CD4-positive, alpha-beta memory T cell (primary cell): ENCODE results near the gene CRY2. TPM values are rescaled to one million over a fixed set of nuclear protein-coding genes. Genes with fewer than 3 reads are reported as not detected.

ENCODE experiments used
- CTCF ChIA-PET: fragments of 350-600 bp; sonication (Branson Sonifier 250); formaldehyde crosslinking; loops from one replicate; lab custom pipeline; 2021; ENCODE audit warnings: inconsistent platforms; ENCODE audit not compliant: partially characterized antibody; lab: Charles Lee
- POLR2A ChIA-PET: fragments of 350-600 bp; sonication (Branson Sonifier 250); formaldehyde crosslinking; loops from one replicate; lab custom pipeline; 2021; ENCODE audit not compliant: partially characterized antibody; lab: Charles Lee
- DNase-seq, 5 donors: peaks; one replicate each; pipeline versions ENCODE4 v3.0.0 to v3.0.0-alpha.2; 2020 to 2022; ENCODE audit warnings: mixed read lengths in 1 of 5
- H3K27ac ChIP-seq: one replicate; pipeline ENCODE4 v1.7.0; 2013; ENCODE audit warnings: low read depth, low read length
- H3K27me3 ChIP-seq: 2 replicates; pipeline ENCODE4 v1.7.0; 2013; ENCODE audit warnings: mild to moderate bottlenecking, low read length, moderate library complexity; ENCODE audit not compliant: insufficient read depth
- H3K36me3 ChIP-seq: 2 replicates; pipeline ENCODE4 v1.7.0; 2013; ENCODE audit warnings: mild to moderate bottlenecking, low read length, moderate library complexity; ENCODE audit not compliant: insufficient read depth
- H3K4me1 ChIP-seq: 2 replicates; pipeline ENCODE4 v1.7.0; 2013; ENCODE audit warnings: mild to moderate bottlenecking, low read length, moderate library complexity; ENCODE audit not compliant: insufficient read depth
- H3K4me3 ChIP-seq, 2 donors: one replicate each; pipeline ENCODE4 v1.7.0; 2013; ENCODE audit warnings: low read length in 2 of 2, mild to moderate bottlenecking in 1 of 2
- H3K9me3 ChIP-seq, 2 donors: one replicate each; pipeline ENCODE4 v1.7.0; 2013; ENCODE audit warnings: low read length in 2 of 2, control low read depth in 1 of 2; ENCODE audit not compliant: control insufficient read depth in 1 of 2
- H3K27ac Mint-ChIP-seq, 7 donors: one replicate each; pipeline ENCODE4 v1.8.0; 2020 to 2021; ENCODE audit warnings: mixed read lengths in 7 of 7, mild to moderate bottlenecking in 6 of 7, inconsistent platforms in 3 of 7, moderate library complexity in 3 of 7
- H3K27me3 Mint-ChIP-seq, 2 donors: one replicate each; pipeline ENCODE4 v1.8.0; 2020 to 2021; ENCODE audit warnings: mixed read lengths in 2 of 2
- H3K36me3 Mint-ChIP-seq, 2 donors: one replicate each; pipeline ENCODE4 v1.8.0; 2020 to 2021; ENCODE audit warnings: mixed read lengths in 2 of 2, inconsistent platforms in 1 of 2, mild to moderate bottlenecking in 1 of 2
- H3K4me1 Mint-ChIP-seq, 4 donors: one replicate each; pipeline ENCODE4 v1.8.0; 2020 to 2021; ENCODE audit warnings: mixed read lengths in 4 of 4, mild to moderate bottlenecking in 1 of 4
- H3K4me3 Mint-ChIP-seq, 8 donors: one replicate each; pipeline ENCODE4 v1.8.0; 2020 to 2021; ENCODE audit warnings: mixed read lengths in 8 of 8, mild to moderate bottlenecking in 7 of 8, moderate library complexity in 6 of 8, inconsistent platforms in 3 of 8
- H3K9me3 Mint-ChIP-seq, 8 donors: one replicate each; pipeline ENCODE4 v1.8.0; 2020 to 2021; ENCODE audit warnings: mixed read lengths in 8 of 8, mild to moderate bottlenecking in 5 of 8, inconsistent platforms in 3 of 8, moderate library complexity in 1 of 8
- intact Hi-C: fragments of 100-400 bp; cut with micrococcal nuclease; formaldehyde crosslinking; loops from one replicate; pipeline ENCODE4 v1.15.1; 2023
- polyA plus RNA-seq, 2 donors: library from polyadenylated mRNA; unstranded; fragments of 300-500 nt; fragmentation: Illumina TruSeq; gene quantifications; one replicate each; pipeline ENCODE4 v1.2.3, GENCODE V29; 2021
- total RNA-seq, 2 experiments: library from RNA; stranded (reverse); gene quantifications; one replicate each; pipeline ENCODE4 v1.2.3, GENCODE V29; 2021

Gene CRY2
- total and polyA plus RNA-seq, 4 experiments from 2014 or later = 22.6 to 67.4 (median 47.4) TPM

- ChIA-PET CTCF (no interaction called here), POLR2A (no interaction called here)
- Histone ChIP-seq H3K27ac (no peak overlapping the region), H3K27me3 (peaks cover 5% of the 10 kb centered on the region), H3K4me1 (peaks cover 3% of the 10 kb centered on the region), H3K9me3 (no peaks in the 10 kb centered on the region), H3K36me3 (no peaks in the 10 kb centered on the region), H3K4me3 (no peak overlapping the region)
- DNase-seq = no peak
- peaks cover 0 to under 1% (median 0%) of the 10 kb centered on the region in 8 donors for H3K9me3 Mint-ChIP-seq
- H3K4me1 Mint-ChIP-seq = peaks cover 3 to 5% (median 5%) of the 10 kb centered on the region in 4 donors
- intact Hi-C loops = loop anchor here (10.0 kb wide), 1 partner anchor 505 kb away; the partner anchor contains the start of gene CHRM4
- H3K27ac Mint-ChIP-seq = no peak overlapping the region
- peaks cover 1 to 4% of the 10 kb centered on the region in 2 donors for H3K36me3 Mint-ChIP-seq
- no peak overlapping the region for H3K4me3 Mint-ChIP-seq
- H3K27me3 Mint-ChIP-seq = peaks cover 4 to 20% of the 10 kb centered on the region in 2 donors
Observed at GRCh38 chr11:45889966-45890365, 42.7 kb downstream of the CRY2 start.

- no peaks in the 10 kb centered on the region for H3K4me1 ChIP-seq
- Mint-ChIP-seq H3K4me3 (peak overlapping the region in 2 of 8 donors; percentile 3 to 43), H3K9me3 (peaks cover 0 to 3% (median 0%) of the 10 kb centered on the region in 8 donors), H3K27ac (no peak overlapping the region), H3K4me1 (peaks cover 0 to 2% (median 0%) of the 10 kb centered on the region in 4 donors), H3K36me3 (peaks cover 0 to 4% of the 10 kb centered on the region in 2 donors), H3K27me3 (peaks cover 7 to 22% of the 10 kb centered on the region in 2 donors)
- H3K36me3 ChIP-seq = no peaks in the 10 kb centered on the region
- ChIA-PET POLR2A (no interaction called here), CTCF (no interaction called here)
- intact Hi-C loops = no loop called here
- peaks cover 6% of the 10 kb centered on the region for H3K27me3 ChIP-seq
- H3K27ac ChIP-seq = no peak overlapping the region
- DNase-seq = no peak
- H3K4me3 ChIP-seq = no peak overlapping the region
- H3K9me3 ChIP-seq = no peaks in the 10 kb centered on the region
Observed at GRCh38 chr11:45890886-45891550, 43.7 kb downstream of the CRY2 start.

- H3K36me3 Mint-ChIP-seq = peaks cover 0 to 4% of the 10 kb centered on the region in 2 donors
- H3K27me3 Mint-ChIP-seq = peaks cover 12 to 27% of the 10 kb centered on the region in 2 donors
- Histone ChIP-seq H3K4me3 (no peak overlapping the region), H3K27me3 (peaks cover 9% of the 10 kb centered on the region), H3K36me3 (no peaks in the 10 kb centered on the region), H3K9me3 (no peaks in the 10 kb centered on the region), H3K4me1 (no peaks in the 10 kb centered on the region), H3K27ac (no peak overlapping the region)
- intact Hi-C loops = no loop called here
- DNase-seq = no peak
- CTCF ChIA-PET = no interaction called here
- H3K27ac Mint-ChIP-seq = no peak overlapping the region
- peaks cover 0 to 2% (median 0%) of the 10 kb centered on the region in 4 donors for H3K4me1 Mint-ChIP-seq
- peaks cover 0 to 3% (median 0%) of the 10 kb centered on the region in 8 donors for H3K9me3 Mint-ChIP-seq
- POLR2A ChIA-PET = no interaction called here
- H3K4me3 Mint-ChIP-seq = no peak overlapping the region
Observed at GRCh38 chr11:45892856-45893255, 45.6 kb downstream of the CRY2 start.

- DNase-seq = no peak
- H3K4me3 Mint-ChIP-seq = no peak overlapping the region
- no peak overlapping the region for H3K4me3 ChIP-seq
- no peaks in the 10 kb centered on the region for H3K36me3 ChIP-seq
- peak overlapping the region in 1 of 7 donors; percentile 71 for H3K27ac Mint-ChIP-seq
- no peak overlapping the region for H3K27ac ChIP-seq
- H3K27me3 ChIP-seq = peaks cover 23% of the 10 kb centered on the region
- peaks cover 0 to 3% (median 0%) of the 10 kb centered on the region in 8 donors for H3K9me3 Mint-ChIP-seq
- POLR2A ChIA-PET = no interaction called here
- no peaks in the 10 kb centered on the region for H3K9me3 ChIP-seq
- H3K4me1 ChIP-seq = peaks cover 12% of the 10 kb centered on the region
- peaks cover 0 to 4% of the 10 kb centered on the region in 2 donors for H3K36me3 Mint-ChIP-seq
- intact Hi-C loops = no loop called here
- peaks cover 0 to 8% (median 0%) of the 10 kb centered on the region in 4 donors for H3K4me1 Mint-ChIP-seq
- CTCF ChIA-PET = no interaction called here
- peaks cover 16 to 29% of the 10 kb centered on the region in 2 donors for H3K27me3 Mint-ChIP-seq
Observed at GRCh38 chr11:45894555-45895247, 47.4 kb downstream of the CRY2 start.

GRCh38 chr11:45895553-45896259 is 48.4 kb downstream of the CRY2 start:
- Mint-ChIP-seq H3K27me3 (peaks cover 18 to 30% of the 10 kb centered on the region in 2 donors), H3K4me1 (peaks cover 0 to 12% (median 0%) of the 10 kb centered on the region in 4 donors), H3K9me3 (peaks cover 0 to 3% (median 0%) of the 10 kb centered on the region in 8 donors), H3K4me3 (no peak overlapping the region), H3K36me3 (no peaks in the 10 kb centered on the region), H3K27ac (no peak overlapping the region)
- DNase-seq = peak in 1 of 5 donors; percentile 12
- Histone ChIP-seq H3K27me3 (peaks cover 23% of the 10 kb centered on the region), H3K36me3 (no peaks in the 10 kb centered on the region), H3K9me3 (no peaks in the 10 kb centered on the region), H3K4me3 (no peak overlapping the region), H3K4me1 (peaks cover 13% of the 10 kb centered on the region), H3K27ac (no peak overlapping the region)
- ChIA-PET CTCF (interaction anchor here (0.6 kb wide), 1 partner anchor 1091 kb away, joined by 3 read pairs; no protein-coding TSS in a partner anchor), POLR2A (no interaction called here)
- intact Hi-C loops = no loop called here

GRCh38 chr11:45896422-45896984 is 49.2 kb downstream of the CRY2 start:
- intact Hi-C loops = no loop called here
- no peaks in the 10 kb centered on the region for H3K9me3 ChIP-seq
- H3K27me3 ChIP-seq = peaks cover 23% of the 10 kb centered on the region
- H3K4me1 ChIP-seq = peaks cover 13% of the 10 kb centered on the region
- peaks cover 0 to 3% (median 0%) of the 10 kb centered on the region in 8 donors for H3K9me3 Mint-ChIP-seq
- no peaks in the 10 kb centered on the region for H3K36me3 ChIP-seq
- H3K4me1 Mint-ChIP-seq = peaks cover 0 to 14% (median 0%) of the 10 kb centered on the region in 4 donors
- H3K27ac ChIP-seq = no peak overlapping the region
- H3K4me3 Mint-ChIP-seq = peak overlapping the region in 1 of 8 donors; percentile 8
- CTCF ChIA-PET = interaction anchor here (0.6 kb wide), 1 partner anchor 1092 kb away, joined by 3 read pairs; no protein-coding TSS in a partner anchor
- peak in 1 of 5 donors; percentile 9 for DNase-seq
- peaks cover 19 to 32% of the 10 kb centered on the region in 2 donors for H3K27me3 Mint-ChIP-seq
- POLR2A ChIA-PET = no interaction called here
- no peak overlapping the region for H3K27ac Mint-ChIP-seq
- no peaks in the 10 kb centered on the region for H3K36me3 Mint-ChIP-seq
- H3K4me3 ChIP-seq = no peak overlapping the region
